Stimulated activated CD8-positive, alpha-beta memory T cell treated with anti-CD3 and anti-CD28 coated beads, Interleukin-15, amount 100 ng/mL, for 48 hours (primary cell): ENCODE data around the gene CMTM3.
"Not testable (repeated sequence)": the region's sequence is repeated elsewhere in the genome, so short reads cannot be mapped to it uniquely, and the experiment has no call there.

ENCODE experiments used
- DNase-seq, 2 donors: peaks; one replicate each; pipeline ENCODE4 v3.0.0-alpha.2; 2020; ENCODE audit warnings: low read depth in 2 of 2

Gene CMTM3

GRCh38 chr16:66608241-66609138 lies 4.0 kb downstream of the CMTM3 start:
- DNase-seq: peak; percentile 77 to 78

- DNase-seq: no peak
Observed at GRCh38 chr16:66609139-66609510, 4.6 kb downstream of the CMTM3 start.

GRCh38 chr16:66610111-66610820 lies 5.8 kb downstream of the CMTM3 start:
- DNase-seq: no peak

- DNase-seq: not testable (repeated sequence)
Observed at GRCh38 chr16:66611911-66612310, 7.4 kb downstream of the CMTM3 start.

DNA sequence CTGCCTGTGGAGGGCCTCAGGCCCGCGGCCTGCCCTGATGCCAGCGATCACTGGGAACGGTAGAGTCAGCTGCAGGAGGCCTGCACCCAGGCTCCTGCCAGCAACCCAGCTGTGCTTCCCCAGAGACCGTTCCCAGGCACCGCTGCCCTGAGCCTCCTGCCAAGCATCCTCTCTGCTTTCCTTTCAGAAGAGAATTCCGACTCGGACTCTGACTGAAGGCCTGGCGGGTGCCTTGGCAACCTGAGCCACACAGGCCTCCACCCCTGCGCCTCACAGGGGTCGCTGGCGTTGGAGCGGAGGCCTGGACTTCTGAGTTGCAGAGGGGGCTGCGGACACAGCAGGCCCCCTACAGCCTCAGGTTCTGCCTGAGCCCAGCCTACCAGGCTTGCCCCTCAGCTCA lies 7.9 kb downstream of the CMTM3 start:
- DNase-seq: no peak

DNA sequence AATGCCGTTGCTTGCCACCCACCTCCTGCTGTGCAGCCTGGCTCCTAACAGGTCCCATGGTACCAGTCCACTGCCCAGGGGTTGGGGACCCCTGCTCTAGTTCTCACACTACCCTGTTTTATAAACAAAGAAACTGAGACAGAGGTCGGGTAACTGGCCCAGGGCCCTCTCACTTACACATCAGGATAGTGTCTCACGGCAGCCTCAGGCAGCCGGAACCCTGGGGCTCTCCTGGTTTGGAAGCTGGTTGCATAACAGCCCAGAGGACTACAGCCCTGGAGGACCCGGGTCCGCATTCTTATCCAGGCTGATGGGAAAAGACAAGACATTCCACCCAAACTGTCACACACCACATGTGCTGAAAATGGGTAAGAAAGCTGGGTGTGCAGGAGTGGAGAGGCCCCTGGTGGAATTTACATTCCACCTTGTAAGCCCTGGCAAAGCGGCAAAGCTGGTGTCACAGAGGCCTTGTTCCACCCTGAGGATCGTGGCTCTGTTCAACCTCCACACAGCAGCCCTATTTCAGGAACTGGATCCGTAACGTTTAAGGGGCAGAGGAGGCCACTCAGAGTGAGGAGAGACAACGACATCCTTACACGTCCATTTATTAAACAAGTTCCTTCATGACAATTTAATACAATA lies 9.8 kb downstream of the CMTM3 start:
- no peak for DNase-seq

DNA sequence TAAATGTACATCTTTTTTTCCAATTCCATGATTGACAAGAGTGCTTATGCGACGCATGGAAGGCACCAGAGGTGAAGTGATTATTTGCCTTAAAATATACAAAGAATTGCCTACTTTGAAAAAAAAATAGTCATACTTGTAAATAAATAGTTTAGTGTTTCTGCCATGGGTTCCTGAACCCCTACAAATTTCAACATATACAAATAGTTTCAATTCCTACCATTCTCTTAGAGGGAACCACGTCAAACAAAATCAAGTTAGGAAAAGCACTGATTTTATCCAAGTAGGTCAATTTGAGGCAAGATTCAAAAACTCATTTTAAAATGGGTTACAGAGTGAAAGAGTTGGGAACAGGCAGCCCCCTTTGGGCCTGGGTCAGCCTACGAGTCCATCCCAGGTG lies 11.7 kb downstream of the CMTM3 start:
- no peak for DNase-seq

DNA sequence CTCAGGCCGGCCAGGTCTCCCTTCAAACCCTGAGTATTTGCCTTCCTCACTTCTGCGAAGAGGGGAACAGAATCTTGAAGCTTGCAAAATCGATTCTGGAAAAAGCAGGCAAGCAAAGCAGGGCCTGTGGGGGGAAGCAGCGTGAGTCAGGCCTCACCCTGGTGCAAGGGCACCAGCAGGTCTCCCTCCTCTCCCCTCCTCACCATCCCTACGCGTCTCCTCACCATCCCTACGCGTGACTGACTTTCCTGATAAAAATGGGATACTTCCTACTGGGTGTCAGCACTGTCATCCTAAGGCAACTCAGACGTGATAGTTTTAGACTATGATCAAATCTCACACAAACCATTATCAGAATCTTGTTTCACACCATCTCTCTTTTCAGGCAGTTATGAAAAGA lies 12.1 kb downstream of the CMTM3 start:
- DNase-seq: no peak

- no peak for DNase-seq
Observed at GRCh38 chr16:66617010-66617434, 12.5 kb downstream of the CMTM3 start.

GRCh38 chr16:66617728-66618127 lies 13.2 kb downstream of the CMTM3 start:
- DNase-seq: no peak

- no peak for DNase-seq
Observed at GRCh38 chr16:66618588-66619375, 14.3 kb downstream of the CMTM3 start.

- DNase-seq: no peak
Observed at GRCh38 chr16:66619534-66620428, 15.3 kb downstream of the CMTM3 start.

DNA sequence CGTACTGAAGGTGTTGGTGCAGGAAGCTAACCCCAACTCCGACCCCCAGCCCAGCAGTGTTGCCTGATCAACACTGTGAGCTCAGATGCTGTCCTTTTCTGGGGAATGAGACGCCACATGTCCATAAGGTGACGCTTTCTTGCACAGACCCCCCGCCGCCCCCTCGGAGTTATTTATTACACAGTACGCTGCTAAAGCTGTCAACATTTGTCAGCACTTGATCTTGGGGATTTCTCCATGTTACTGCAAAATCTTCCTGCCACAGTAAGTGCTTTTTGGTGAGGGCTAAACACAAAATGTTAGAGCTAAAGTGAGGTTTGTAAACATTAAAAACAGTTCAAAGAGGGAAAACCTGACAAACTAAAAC lies 15.9 kb downstream of the CMTM3 start:
- DNase-seq: no peak

DNA sequence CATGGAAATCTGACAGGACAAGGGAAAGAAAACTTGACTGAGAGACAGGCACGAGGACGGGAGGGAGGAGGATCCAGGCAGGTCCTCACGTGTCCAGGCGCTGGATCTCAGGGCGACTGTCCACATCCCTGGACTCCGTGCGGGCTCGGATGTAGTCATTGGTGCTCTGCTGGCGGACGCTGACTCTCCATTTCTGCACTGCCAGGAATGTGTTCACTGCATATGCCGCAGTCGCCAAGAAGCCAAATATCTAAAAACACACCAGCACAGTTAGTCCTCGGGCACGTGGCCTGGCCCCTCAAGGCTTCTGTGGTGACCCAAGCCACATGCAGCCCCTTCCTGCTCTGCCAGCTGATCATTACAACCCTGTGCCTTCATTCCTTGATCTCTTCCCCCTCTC lies 17.5 kb downstream of the CMTM3 start:
- DNase-seq: no peak

DNA sequence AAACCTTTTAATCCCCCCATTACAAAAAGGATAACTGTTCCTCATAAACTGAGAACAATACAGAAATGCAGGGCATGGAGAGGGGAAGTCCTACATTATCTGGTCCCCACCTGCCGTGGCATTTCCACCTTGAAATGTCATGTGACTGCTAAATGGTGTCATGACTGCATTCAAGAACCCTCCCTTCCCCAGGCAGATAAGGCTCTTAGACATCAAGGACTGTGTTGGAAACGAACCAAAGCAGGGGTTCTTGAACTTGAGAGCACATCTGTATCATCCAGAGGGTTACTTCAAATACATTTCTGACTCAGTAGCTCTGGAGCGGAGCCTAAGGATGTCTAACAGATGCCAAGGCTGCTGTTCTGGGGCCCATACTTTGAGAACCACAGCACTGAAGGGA lies 18.4 kb downstream of the CMTM3 start:
- no peak for DNase-seq

DNA sequence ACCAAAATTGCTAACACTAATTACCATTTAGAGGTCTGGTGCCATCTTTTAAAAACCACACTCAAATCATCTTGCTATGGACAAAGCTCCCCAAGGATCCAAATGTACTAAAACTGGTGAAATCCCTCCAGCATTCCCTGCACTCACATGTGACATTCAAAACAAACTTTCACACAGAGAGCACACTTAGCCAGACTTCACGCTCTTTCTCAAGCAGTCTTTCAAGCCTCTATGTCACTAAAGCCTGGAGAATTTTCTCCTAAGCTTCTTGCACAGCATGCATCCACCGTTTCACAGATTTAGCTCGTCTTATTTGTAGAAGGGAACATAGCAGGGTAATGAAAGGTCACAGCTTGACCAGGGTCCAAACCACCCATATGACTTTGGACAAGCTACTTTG lies 19.3 kb downstream of the CMTM3 start:
- DNase-seq: no peak

DNA sequence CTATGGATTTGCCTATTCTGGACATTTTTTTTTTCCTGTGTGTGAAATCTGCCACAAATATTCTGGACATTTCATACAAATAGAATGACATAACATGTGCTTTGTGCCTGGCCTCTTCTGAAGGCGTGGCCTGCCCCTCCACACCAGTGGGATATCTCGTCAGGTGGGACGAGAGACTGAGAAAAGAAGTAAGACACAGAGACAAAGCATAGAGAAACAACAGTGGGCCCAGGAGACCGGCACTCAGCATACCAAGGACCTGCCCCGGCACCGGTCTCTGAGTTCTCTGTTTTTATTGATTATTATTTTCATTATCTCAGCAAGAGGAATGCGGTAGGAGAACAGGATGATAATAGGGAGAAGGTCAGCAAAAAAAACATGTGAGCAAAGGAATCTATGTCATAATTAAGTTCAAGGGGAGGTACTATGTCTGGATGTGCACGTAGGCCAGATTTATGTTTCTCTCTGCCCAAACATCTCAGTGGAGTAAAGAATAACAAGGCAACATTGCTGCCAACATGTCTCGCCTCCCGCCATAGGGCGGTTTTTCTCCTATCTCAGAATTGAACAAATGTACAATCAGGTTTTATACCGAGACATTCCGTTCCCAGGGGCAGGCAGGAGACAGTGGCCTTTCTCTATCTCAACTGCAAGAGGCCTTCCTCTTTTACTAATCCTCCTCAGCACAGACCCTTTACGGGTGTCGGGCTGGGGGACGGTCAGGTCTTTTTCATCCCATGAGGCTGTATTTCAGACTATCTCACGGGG lies 23.3 kb downstream of the CMTM3 start:
- DNase-seq: not testable (repeated sequence)

DNA sequence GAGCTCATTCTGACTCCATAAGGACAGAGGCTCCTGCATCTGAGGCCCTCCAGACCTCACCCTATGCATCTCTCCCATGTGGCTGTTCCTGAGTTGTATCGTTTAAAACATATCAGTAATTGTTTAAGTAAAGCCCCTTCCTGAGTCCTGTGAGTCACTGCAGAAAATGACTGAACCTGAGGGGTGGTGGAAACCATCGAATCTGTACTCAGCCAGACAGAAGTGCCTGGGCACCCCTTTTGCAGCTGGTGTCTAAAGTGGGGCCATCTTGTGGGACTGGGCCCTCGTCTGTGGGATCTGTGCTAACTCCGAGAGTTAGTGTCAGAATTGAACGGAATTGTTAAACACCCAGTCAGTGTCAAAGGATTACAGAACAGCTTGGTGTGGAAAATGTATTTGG lies 25.4 kb downstream of the CMTM3 start:
- no peak for DNase-seq

DNA sequence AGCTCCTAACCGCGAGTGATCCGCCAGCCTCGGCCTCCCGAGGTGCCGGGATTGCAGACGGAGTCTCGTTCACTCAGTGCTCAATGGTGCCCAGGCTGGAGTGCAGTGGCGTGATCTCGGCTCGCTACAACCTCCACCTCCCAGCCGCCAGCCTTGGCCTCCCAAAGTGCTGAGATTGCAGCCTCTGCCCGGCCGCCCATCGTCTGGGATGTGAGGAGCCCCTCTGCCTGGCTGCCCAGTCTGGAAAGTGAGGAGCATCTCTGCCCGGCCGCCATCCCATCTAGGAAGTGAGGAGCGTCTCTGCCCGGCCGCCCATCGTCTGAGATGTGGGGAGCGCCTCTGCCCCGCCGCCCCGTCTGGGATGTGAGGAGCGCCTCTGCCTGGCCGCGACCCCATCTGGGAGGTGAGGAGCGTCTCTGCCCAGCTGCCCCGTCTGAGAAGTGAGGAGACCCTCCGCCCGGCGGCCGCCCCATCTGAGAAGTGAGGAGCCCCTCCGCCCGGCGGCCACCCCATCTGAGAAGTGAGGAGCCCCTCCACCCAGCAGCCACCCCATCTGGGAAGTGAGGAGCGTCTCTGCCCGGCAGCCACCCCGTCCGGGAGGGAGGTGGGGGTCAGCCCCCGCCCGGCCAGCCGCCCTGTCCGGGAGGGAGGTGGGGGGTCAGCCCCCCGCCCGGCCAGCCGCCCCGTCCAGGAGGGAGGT lies 26.2 kb downstream of the CMTM3 start:
- DNase-seq: not testable (repeated sequence)
